Hematopoietic multipotent progenitor cell treated with erythropoietin and hydrocortisone succinate and interleukin-3 and kit ligand, for 4 days (in vitro differentiated cells): ENCODE results near the gene OPN1MW.
A peak's percentile ranks its signal among the peaks of the same experiment; 100 is the strongest.
"Not testable (repeated sequence)": the region's sequence is repeated elsewhere in the genome, so short reads cannot be mapped to it uniquely, and the experiment has no call there.

Experiments used
- DNase-seq: peaks from one replicate; pipeline ENCODE4 v3.0.0-alpha.2; 2015

OPN1MW gene

GRCh38 chrX:154182296-154182695, at the start of gene OPN1MW:
TSS of gene OPN1MW (plus strand) at chrX:154182596. CDS start at chrX:154182678, 82 bp downstream.
- not testable (repeated sequence) for DNase-seq

GRCh38 chrX:154135458-154136229, 46.8 kb upstream of the OPN1MW start:
- DNase-seq: no peak

- peak; percentile 82 for DNase-seq
Observed at GRCh38 chrX:154136627-154137161, 45.7 kb upstream of the OPN1MW start.

- no peak for DNase-seq
Observed at GRCh38 chrX:154138857-154139256, 43.5 kb upstream of the OPN1MW start.

- no peak for DNase-seq
Observed at GRCh38 chrX:154140206-154140605, 42.2 kb upstream of the OPN1MW start.

DNA sequence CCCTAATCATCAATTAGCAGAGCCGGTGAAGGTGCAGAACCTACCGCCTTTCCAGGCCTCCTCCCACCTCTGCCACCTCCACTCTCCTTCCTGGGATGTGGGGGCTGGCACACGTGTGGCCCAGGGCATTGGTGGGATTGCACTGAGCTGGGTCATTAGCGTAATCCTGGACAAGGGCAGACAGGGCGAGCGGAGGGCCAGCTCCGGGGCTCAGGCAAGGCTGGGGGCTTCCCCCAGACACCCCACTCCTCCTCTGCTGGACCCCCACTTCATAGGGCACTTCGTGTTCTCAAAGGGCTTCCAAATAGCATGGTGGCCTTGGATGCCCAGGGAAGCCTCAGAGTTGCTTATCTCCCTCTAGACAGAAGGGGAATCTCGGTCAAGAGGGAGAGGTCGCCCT, 41.7 kb upstream of the OPN1MW start:
- DNase-seq: no peak

- DNase-seq: no peak
Observed at GRCh38 chrX:154142386-154142785, 40.0 kb upstream of the OPN1MW start.

- DNase-seq: no peak
Observed at GRCh38 chrX:154142950-154143745, 39.2 kb upstream of the OPN1MW start.

- DNase-seq: not testable (repeated sequence)
Observed at GRCh38 chrX:154144010-154144409, 38.4 kb upstream of the OPN1MW start, which contains the start of gene OPN1LW. TSS of gene OPN1LW (plus strand) at chrX:154144243. CDS start at chrX:154144284, 41 bp downstream.

GRCh38 chrX:154151030-154151429, 31.4 kb upstream of the OPN1MW start:
- not testable (repeated sequence) for DNase-seq

GRCh38 chrX:154156221-154156620, 26.2 kb upstream of the OPN1MW start:
- DNase-seq: not testable (repeated sequence)

DNA sequence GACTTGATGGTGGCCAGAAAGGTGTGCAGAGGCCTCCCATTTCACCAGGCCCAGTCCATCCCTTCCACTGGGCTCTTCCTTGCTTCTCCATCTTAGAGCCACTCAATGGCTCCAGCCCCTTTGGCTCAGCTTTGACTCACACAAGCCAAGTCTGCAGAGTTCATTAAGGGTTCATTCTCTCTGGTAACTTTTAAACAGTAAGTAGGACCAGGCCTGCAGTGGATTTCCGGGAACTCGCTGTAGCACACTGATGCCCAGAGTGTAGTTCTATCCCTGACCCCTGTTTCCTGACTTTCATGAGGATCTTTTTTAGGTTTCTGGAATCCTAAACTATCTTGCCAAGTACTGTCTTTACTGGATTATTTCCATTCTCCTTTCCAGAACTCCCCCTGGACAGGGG, 25.2 kb upstream of the OPN1MW start:
- DNase-seq: not testable (repeated sequence)

- not testable (repeated sequence) for DNase-seq
Observed at GRCh38 chrX:154159345-154159744, 23.1 kb upstream of the OPN1MW start.

- not testable (repeated sequence) for DNase-seq
Observed at GRCh38 chrX:154164902-154165301, 17.5 kb upstream of the OPN1MW start.

DNA sequence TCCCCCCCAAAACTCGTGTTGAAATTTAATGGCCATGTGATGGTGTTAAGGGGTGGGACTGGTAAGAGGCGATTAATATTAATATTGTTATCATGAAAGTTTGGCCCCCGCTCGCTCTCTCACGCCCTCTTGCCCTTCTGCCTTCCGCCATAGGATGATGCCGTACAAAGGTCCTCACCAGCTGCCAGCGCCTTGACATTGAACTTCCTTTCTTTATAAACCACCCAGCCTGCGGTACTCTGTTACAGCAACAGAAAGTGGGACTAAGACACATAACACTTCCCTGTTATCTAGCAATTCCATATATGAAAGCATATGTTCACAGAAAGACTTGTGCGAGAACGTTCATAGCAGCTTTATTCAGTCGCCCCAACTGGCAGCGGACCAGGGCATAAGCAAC, 14.0 kb upstream of the OPN1MW start:
- not testable (repeated sequence) for DNase-seq

GRCh38 chrX:154172535-154172943, 9.9 kb upstream of the OPN1MW start:
- DNase-seq: not testable (repeated sequence)

- DNase-seq: not testable (repeated sequence)
Observed at GRCh38 chrX:154174356-154174755, 8.0 kb upstream of the OPN1MW start.

DNA sequence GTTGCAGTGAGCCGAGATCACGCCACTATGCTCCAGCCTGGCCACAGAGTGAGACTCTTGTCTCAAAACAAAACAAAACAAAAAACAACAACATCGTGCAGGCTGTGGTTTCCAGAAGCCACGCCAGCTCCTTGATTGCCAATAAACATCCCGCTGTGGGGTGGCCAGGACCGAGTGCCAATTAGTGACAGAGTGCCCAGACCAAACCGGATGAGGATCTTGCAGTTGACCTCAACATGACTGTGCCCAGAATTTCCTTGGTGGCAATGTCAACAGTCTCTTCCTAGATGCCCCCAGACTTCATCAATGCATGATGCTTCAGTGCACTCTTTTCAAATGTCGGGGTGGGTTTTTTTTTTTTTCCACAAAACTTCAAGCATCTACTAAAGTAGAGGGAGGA, 1.4 kb downstream of the OPN1MW start:
- not testable (repeated sequence) for DNase-seq

DNA sequence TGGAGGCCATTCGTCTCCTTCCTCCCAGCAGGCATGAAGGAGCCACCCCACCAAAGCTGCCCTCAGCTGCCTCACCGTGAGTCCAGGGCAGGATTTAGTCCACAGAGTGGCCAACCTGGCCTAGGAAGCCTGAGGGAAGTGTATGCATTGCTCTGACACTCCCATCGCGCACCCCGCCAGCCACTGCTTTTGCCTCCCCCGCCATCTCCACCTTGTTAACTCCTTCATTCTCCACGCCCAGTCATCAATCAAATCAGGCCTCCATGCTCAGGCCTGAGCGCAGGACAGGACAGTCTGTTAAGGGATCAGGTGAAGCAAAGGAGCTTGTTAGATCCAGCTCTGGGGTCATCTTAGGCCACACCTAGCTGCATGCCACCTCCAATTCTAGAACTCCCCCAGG, 10.4 kb downstream of the OPN1MW start:
- not testable (repeated sequence) for DNase-seq

DNA sequence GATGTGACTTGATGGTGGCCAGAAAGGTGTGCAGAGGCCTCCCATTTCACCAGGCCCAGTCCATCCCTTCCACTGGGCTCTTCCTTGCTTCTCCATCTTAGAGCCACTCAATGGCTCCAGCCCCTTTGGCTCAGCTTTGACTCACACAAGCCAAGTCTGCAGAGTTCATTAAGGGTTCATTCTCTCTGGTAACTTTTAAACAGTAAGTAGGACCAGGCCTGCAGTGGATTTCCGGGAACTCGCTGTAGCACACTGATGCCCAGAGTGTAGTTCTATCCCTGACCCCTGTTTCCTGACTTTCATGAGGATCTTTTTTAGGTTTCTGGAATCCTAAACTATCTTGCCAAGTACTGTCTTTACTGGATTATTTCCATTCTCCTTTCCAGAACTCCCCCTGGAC, 11.9 kb downstream of the OPN1MW start:
- DNase-seq: not testable (repeated sequence)

- not testable (repeated sequence) for DNase-seq
Observed at GRCh38 chrX:154196466-154196865, 14.1 kb downstream of the OPN1MW start.

DNA sequence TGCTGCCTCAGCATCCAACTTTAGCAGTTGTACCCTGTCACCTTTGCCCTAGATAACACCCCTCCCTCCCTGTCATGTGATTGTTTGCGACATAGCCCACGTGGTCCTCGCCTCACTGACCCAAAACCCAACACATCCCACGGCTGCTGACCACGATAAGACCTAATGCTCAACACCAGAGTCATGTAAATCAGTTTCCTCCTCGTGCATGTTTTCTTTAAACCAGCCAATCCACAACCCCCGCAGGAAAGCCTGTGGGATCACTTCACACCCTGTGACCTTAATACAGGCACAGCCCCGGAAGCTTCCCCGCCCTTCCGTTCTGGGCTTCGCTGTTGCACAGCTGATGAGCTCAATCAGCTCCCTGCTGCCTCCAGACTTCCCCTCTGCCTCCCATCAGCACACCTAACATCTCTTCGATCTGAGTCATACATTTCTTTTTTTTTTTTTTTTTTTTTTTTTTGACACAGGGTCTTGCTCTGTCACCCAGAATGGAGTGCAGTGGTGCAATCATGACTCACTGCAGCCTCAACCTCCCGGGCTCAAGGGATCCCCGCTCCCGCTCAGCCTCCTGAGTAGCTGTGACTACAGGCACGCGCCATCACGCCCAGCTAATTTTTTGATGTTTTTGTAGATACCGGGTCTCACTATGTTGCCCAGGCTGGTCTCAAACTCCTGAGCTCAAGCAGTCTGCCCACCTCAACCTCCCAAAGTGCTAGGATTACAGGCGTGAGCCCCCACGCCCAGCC, 27.4 kb downstream of the OPN1MW start:
- not testable (repeated sequence) for DNase-seq

- not testable (repeated sequence) for DNase-seq
Observed at GRCh38 chrX:154211057-154211456, 28.7 kb downstream of the OPN1MW start.
